SU-DHL-6 (cell line): Measurements from ENCODE around the gene DDX24.

Experiments used
- H2AFZ ChIP-seq: fragments of 200-600 bp; sonication (generic); 2 replicates; pipeline ENCODE4 v1.6.1; 2014; ENCODE audit warnings: low read depth, mild to moderate bottlenecking, moderate library complexity, mixed read lengths, antibody characterized with exemption, low read length; ENCODE audit not compliant: severe bottlenecking
- H3F3A ChIP-seq: fragments of 200-600 bp; shearing (Covaris generic); 2 replicates; pipeline ENCODE4 v1.6.0; 2016; ENCODE audit warnings: antibody characterized with exemption, mild to moderate bottlenecking; ENCODE audit not compliant: insufficient read depth
- H3K27ac ChIP-seq: fragments of 200-600 bp; sonication (generic); 2 replicates; pipeline ENCODE4 v1.5.1; 2016; ENCODE audit warnings: low read depth, mild to moderate bottlenecking, low read length, moderate library complexity, mixed read lengths
- H3K27me3 ChIP-seq: fragments of 200-600 bp; sonication (generic), shearing (Covaris generic); 2 replicates; pipeline ENCODE4 v1.6.0; 2014; ENCODE audit warnings: mild to moderate bottlenecking, low read length
- H3K36me3 ChIP-seq: fragments of 200-600 bp; sonication (generic); 2 replicates; pipeline ENCODE4 v1.6.1; 2014; ENCODE audit warnings: mild to moderate bottlenecking, low read length, mixed read lengths
- H3K4me2 ChIP-seq: fragments of 300-600, 200-600 bp; shearing (Covaris generic), sonication (generic); 2 replicates; pipeline ENCODE4 v1.6.0; 2014; ENCODE audit warnings: low read length, low read depth, mild to moderate bottlenecking; ENCODE audit not compliant: poor library complexity, severe bottlenecking
- H3K4me3 ChIP-seq: fragments of 200-600 bp; sonication (generic); 2 replicates; pipeline ENCODE4 v1.5.1; 2014; ENCODE audit warnings: antibody characterized with exemption, low read length, mild to moderate bottlenecking, mixed read lengths; ENCODE audit not compliant: insufficient read depth, poor library complexity, severe bottlenecking
- H3K79me2 ChIP-seq: fragments of 200-600 bp; sonication (generic); 2 replicates; pipeline ENCODE4 v1.6.1; 2014; ENCODE audit warnings: mild to moderate bottlenecking, low read length, moderate library complexity; ENCODE audit not compliant: insufficient read depth
- H3K9ac ChIP-seq: fragments of 200-600 bp; sonication (generic); 2 replicates; pipeline ENCODE4 v1.7.0; 2014; ENCODE audit warnings: mild to moderate bottlenecking, low read length
- H3K9me2 ChIP-seq: fragments of 200-600 bp; sonication (generic); replicated peaks from 2 replicates; pipeline ENCODE4 v1.6.1; 2014; ENCODE audit warnings: low read length; ENCODE audit not compliant: insufficient read depth
- H3K9me3 ChIP-seq: fragments of 200-600 bp; sonication (generic); 2 replicates; pipeline ENCODE4 v1.6.1; 2014; ENCODE audit warnings: low read length, mixed read lengths; ENCODE audit not compliant: insufficient read depth
- H4K20me1 ChIP-seq: fragments of 200-600 bp; sonication (generic); 2 replicates; pipeline ENCODE4 v1.6.1; 2014; ENCODE audit warnings: low read depth, mild to moderate bottlenecking, antibody characterized with exemption, low read length, moderate library complexity, mixed read lengths
- EZH2phosphoT487 ChIP-seq: fragments of 200-600 bp; sonication (generic), shearing (Covaris generic); conservative IDR thresholded peaks from 2 replicates; pipeline ENCODE4 v1.6.1; 2018; ENCODE audit warnings: mild to moderate bottlenecking, antibody characterized with exemption, low read length, moderate library complexity, mixed read lengths
- TF ChIP-seq, protein P1 (sequence below): fragments of 200-600 bp; sonication (generic); IDR thresholded peaks from one replicate; pipeline ENCODE4 v1.5.1; 2017; ENCODE audit warnings: antibody characterized with exemption, mild to moderate bottlenecking, low read length, moderate library complexity; ENCODE audit not compliant: insufficient read depth, poor library complexity, severe bottlenecking

DDX24 gene

DNA sequence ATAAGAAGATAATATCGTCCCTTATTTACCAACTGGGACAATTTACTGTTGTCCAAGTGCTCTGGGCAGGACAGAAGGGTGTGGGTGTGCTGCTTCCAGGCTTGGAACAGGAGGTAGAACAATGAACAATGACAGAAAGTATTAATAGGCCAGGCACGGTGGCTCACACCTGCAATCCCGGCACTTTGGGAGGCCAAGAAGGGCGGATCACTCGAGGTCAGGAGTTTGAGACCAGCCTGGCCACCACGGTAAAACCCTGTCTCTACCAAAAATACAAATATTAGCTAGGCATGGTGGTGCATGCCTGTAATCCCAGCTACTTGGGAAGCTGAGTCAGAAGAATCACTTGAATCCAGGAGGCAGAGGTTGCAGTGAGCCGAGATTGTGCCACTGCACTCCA, 32.1 kb upstream of the DDX24 start:
- Histone ChIP-seq H3K79me2 (no peaks in the 10 kb centered on the region), H3F3A (no peaks in the 10 kb centered on the region), H3K36me3 (no peaks in the 10 kb centered on the region), H3K9ac (no peak overlapping the region), H3K27ac (no peak overlapping the region), H4K20me1 (no peaks in the 10 kb centered on the region), H3K4me2 (no peak overlapping the region), H3K4me3 (no peak overlapping the region), H2AFZ (no peak overlapping the region), H3K27me3 (no peaks in the 10 kb centered on the region; the same call in 1 of the 2 replicates), H3K9me2 (no peaks in the 10 kb centered on the region), H3K9me3 (no peaks in the 10 kb centered on the region)
- no peak for TF ChIP-seq EZH2phosphoT487
- TF ChIP-seq, protein P1, sequence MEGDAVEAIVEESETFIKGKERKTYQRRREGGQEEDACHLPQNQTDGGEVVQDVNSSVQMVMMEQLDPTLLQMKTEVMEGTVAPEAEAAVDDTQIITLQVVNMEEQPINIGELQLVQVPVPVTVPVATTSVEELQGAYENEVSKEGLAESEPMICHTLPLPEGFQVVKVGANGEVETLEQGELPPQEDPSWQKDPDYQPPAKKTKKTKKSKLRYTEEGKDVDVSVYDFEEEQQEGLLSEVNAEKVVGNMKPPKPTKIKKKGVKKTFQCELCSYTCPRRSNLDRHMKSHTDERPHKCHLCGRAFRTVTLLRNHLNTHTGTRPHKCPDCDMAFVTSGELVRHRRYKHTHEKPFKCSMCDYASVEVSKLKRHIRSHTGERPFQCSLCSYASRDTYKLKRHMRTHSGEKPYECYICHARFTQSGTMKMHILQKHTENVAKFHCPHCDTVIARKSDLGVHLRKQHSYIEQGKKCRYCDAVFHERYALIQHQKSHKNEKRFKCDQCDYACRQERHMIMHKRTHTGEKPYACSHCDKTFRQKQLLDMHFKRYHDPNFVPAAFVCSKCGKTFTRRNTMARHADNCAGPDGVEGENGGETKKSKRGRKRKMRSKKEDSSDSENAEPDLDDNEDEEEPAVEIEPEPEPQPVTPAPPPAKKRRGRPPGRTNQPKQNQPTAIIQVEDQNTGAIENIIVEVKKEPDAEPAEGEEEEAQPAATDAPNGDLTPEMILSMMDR: no peak

DNA sequence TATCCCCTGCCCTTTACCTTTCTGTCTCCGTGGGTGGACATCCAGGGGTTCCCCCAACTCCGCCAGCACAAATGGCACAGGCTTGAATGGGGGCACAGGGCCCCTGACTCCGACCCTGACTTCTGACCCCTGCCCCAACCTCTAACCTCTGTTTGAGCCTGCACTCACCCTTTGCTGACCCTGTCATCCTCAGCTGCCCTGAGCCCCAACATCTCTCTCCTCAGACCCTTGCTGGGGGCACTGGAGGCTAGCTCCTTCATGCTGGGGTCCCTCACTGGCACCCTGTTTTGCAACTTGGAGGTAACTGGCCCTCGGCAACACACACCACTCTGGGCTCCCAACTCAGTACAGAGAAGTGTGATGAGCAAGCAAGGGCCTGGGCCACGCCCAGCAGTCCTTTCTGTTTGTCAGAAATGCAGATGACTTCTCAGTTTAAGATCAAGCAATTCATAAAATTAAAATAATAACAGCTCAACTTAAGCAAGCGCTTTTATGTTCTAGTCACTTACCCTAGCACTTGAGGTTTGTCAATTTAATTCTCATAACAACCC, 31.6 kb upstream of the DDX24 start:
- H3K9me2 ChIP-seq: no peaks in the 10 kb centered on the region
- H3F3A ChIP-seq: no peaks in the 10 kb centered on the region
- H2AFZ ChIP-seq: no peak overlapping the region
- no peaks in the 10 kb centered on the region; the same call in 1 of the 2 replicates for H3K27me3 ChIP-seq
- TF ChIP-seq EZH2phosphoT487: no peak
- TF ChIP-seq, protein P1: no peak
- no peaks in the 10 kb centered on the region for H3K9me3 ChIP-seq
- no peaks in the 10 kb centered on the region for H3K79me2 ChIP-seq
- no peaks in the 10 kb centered on the region for H3K36me3 ChIP-seq
- H3K4me2 ChIP-seq: no peak overlapping the region
- H3K27ac ChIP-seq: no peak overlapping the region
- H3K9ac ChIP-seq: no peak overlapping the region
- no peaks in the 10 kb centered on the region for H4K20me1 ChIP-seq
- H3K4me3 ChIP-seq: no peak overlapping the region

DNA sequence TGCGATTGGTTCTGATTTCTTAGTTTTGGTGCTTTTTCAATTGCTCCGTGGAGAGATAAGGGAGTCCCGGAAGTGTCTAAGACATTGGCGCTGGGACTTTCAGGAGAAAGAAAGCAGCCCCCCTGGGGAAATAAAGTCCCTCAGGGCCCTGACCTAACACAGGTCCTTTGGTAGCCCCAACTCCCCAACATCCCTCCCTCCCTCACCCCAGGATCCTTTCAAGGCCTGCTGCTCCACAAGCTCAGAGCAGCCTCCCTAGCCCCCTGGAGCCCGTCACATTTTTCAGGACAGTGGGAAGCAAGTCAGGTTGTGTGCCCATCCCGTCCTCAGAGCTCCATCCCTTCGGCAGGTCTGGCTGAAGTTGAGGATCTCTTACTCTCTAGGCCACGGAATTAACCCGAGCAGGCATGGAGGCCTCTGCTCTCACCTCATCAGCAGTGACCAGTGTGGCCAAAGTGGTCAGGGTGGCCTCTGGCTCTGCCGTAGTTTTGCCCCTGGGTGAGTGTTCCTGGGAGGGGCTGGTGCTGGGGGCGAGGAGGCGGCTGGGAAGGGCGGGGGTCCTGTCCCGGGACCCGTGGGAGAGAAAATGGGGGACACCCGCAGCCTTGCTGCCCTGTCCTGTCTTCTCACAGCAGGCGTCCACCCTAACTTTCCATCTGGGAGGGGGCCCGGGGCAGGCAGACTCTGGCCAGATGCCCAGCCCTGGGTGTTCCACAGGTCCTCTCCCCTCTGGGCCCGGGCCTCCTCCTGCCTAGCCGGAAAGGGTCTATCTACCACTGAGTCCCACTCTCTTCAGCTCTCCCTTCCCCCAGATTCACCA, 30.5 kb upstream of the DDX24 start:
- Histone ChIP-seq H4K20me1 (no peaks in the 10 kb centered on the region), H3K27ac (no peak overlapping the region), H3K9me2 (no peaks in the 10 kb centered on the region), H3K9me3 (no peaks in the 10 kb centered on the region), H3K4me2 (no peak overlapping the region), H3K4me3 (no peak overlapping the region), H3K27me3 (no peaks in the 10 kb centered on the region; the same call in 1 of the 2 replicates), H2AFZ (no peak overlapping the region), H3K36me3 (no peaks in the 10 kb centered on the region), H3K9ac (no peak overlapping the region), H3K79me2 (no peaks in the 10 kb centered on the region), H3F3A (no peaks in the 10 kb centered on the region)
- TF ChIP-seq, protein P1: no peak
